ENCODE measurements around the gene CREB3L2. TPM values are rescaled to one million over a fixed set of nuclear protein-coding genes. Genes with fewer than 3 reads are reported as not detected.

The CREB3L2 gene
- total RNA-seq, 1 experiment from 2014 or later, result 41.2 TPM

DNA sequence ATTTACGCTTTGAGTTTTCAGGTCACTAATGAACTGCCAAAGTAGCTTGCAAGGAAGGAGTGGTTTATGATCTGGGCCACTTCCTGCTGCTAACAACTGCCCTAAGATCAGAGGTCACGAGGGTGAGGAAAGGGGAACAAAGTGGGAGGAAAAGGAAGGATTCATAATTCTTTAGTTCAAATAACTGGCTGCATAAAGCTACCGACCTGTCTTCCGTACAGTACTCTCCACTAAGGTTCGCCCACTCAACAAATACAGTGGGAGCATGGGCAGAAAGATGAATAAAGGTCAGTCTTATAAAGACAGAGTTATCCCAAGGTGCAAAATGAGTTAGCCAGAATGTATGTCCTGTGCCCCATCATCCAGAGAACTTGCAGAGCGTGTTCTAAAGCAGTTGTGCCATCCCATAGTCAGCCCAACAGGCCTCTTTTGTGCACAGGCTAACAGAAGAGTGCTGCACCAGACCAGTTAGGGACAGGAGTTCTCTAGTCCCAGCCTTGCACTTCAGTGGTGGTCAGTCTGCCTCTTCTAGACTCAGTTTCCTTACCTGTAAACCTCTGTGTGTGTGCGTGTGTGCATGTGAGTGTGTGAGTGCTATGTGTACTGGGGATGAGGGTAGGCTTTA, 65.9 kb downstream of the CREB3L2 start:
- CTCF ChIA-PET, result no interaction called here
- intact Hi-C loops (cut with micrococcal nuclease; ENCODE audit: unreplicated experiment), result no loop called here

DNA sequence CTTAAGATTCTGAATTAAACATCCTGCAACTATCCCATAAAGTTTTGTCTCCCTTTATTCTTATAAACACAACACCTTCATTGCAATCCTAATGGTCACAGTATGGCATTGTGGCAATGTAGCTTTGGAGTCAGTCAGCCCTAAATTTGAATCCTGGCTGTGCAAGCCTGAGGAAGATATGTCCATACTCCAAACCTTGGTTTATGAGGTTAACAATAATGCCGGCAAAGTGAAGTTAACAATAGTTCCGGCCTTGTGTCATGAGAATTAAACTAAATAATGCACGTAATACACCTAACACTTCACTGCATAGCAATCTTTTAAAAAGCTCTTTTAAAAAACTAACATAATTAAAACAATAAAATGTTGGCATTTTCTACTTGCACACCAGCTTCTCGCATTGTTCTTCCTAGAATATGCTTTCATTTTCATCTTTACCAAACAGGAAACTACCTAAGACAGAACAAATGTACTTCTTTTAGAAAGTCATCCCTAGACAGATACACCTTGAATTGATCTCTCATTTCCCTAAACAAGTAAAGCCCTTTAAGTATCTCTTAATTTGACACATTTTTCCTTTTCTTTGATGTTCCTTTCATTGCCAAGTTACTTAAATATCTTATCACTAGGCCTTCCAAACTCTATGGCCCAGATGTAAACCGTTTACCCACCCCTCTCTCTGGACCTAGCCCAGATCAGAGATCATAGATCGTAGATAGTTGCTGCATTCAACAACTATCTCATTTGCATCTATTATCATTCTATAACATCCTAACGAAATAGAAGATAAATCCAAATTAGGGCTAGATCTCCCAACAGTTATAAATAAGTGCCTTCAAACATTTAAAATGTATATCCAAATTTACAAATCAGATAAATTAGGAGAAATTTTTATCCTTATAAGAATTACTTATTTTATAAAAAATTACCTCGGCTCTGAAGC, 66.7 kb downstream of the CREB3L2 start:
- intact Hi-C loops (cut with micrococcal nuclease; ENCODE audit: unreplicated experiment), result no loop called here
- Histone ChIP-seq H3K79me2 (ENCODE audit: low read depth) (peaks cover 24% of the 10 kb centered on the region), H4K20me1 (ENCODE audit: insufficient read depth) (no peaks in the 10 kb centered on the region), H3K9me2 (ENCODE audit: insufficient read depth) (no peaks in the 10 kb centered on the region), H3K27me3 (ENCODE audit: insufficient read depth, low read depth) (no peaks in the 10 kb centered on the region), H3K4me3 (no peak overlapping the region), H3K4me1 (replicated peaks; ENCODE audit: insufficient read depth) (peaks cover 28% of the 10 kb centered on the region), H3K4me2 (no peak overlapping the region), H2AFZ (no peak overlapping the region), H3K9me3 (ENCODE audit: insufficient read depth, low read depth) (no peaks in the 10 kb centered on the region), H3F3A (ENCODE audit: insufficient read depth, low read depth) (peaks cover 7% of the 10 kb centered on the region; the same call in 1 of the 2 replicates), H3K36me3 (ENCODE audit: low read depth) (peaks cover 10% of the 10 kb centered on the region; the same call in 1 of the 2 replicates), H3K27ac (no peak overlapping the region)
- POLR2A ChIA-PET (ENCODE audit: unreplicated experiment), result no interaction called here
- no TSS peak for BruUV-seq (replicated peaks)
- TF ChIP-seq, protein P1, sequence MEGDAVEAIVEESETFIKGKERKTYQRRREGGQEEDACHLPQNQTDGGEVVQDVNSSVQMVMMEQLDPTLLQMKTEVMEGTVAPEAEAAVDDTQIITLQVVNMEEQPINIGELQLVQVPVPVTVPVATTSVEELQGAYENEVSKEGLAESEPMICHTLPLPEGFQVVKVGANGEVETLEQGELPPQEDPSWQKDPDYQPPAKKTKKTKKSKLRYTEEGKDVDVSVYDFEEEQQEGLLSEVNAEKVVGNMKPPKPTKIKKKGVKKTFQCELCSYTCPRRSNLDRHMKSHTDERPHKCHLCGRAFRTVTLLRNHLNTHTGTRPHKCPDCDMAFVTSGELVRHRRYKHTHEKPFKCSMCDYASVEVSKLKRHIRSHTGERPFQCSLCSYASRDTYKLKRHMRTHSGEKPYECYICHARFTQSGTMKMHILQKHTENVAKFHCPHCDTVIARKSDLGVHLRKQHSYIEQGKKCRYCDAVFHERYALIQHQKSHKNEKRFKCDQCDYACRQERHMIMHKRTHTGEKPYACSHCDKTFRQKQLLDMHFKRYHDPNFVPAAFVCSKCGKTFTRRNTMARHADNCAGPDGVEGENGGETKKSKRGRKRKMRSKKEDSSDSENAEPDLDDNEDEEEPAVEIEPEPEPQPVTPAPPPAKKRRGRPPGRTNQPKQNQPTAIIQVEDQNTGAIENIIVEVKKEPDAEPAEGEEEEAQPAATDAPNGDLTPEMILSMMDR (conservative IDR thresholded peaks at IDR 0.05), result no peak
- TF ChIP-seq EZH2 (IDR thresholded peaks at IDR 0.05; ENCODE audit: low read depth), result no peak
- no peak for DNase-seq
- CTCF ChIA-PET, result no interaction called here

More for the DNA sequence above, 65.9 kb downstream of the CREB3L2 start:
- Histone ChIP-seq H3K4me1 (replicated peaks; ENCODE audit: insufficient read depth) (peaks cover 21% of the 10 kb centered on the region), H3F3A (ENCODE audit: insufficient read depth, low read depth) (peaks cover 5% of the 10 kb centered on the region; the same call in 1 of the 2 replicates), H3K79me2 (ENCODE audit: low read depth) (peaks cover 21% of the 10 kb centered on the region), H3K4me3 (no peak overlapping the region), H3K4me2 (no peak overlapping the region), H2AFZ (no peak overlapping the region), H3K27me3 (ENCODE audit: insufficient read depth, low read depth) (no peaks in the 10 kb centered on the region), H3K9me2 (ENCODE audit: insufficient read depth) (no peaks in the 10 kb centered on the region), H3K27ac (no peak overlapping the region), H3K36me3 (ENCODE audit: low read depth) (peaks cover 10% of the 10 kb centered on the region; the same call in 1 of the 2 replicates), H4K20me1 (ENCODE audit: insufficient read depth) (no peaks in the 10 kb centered on the region), H3K9me3 (ENCODE audit: insufficient read depth, low read depth) (no peaks in the 10 kb centered on the region)
- POLR2A ChIA-PET (ENCODE audit: unreplicated experiment), result no interaction called here
- no TSS peak for BruUV-seq (replicated peaks)
- TF ChIP-seq, protein P1 (conservative IDR thresholded peaks at IDR 0.05), result no peak
- no peak for TF ChIP-seq EZH2 (IDR thresholded peaks at IDR 0.05; ENCODE audit: low read depth)
- DNase-seq, result no peak

DNA sequence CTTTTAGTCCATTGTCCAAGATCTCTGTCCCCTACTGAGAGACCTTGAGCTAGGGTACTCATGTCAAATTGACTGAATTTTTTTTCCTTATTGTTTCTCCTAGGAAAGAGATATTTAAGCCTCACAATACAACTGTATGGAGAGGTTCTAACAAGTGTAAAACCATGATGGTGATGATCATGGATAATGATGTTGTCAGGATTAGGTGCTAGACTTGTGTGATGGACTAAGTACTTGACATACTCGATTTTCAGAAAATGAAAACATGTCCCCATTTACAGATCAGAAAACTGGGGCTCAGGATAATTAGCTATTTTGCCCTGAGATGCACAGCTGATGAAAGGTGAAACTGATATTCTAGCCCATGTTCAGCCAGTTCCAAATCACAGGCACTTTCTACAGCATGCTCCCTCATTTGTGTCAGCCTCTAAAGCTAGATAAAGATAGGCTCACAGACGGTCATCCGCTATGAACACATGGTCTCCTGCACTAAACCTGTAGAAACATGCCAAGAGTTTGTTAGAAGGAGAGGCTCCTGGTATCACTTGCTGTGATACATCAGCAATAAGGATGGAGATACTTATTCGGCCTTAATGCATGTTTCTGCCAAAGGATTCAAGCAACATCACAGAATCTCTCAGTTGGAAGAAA, 67.6 kb downstream of the CREB3L2 start:
- no peaks in the 10 kb centered on the region for H3K9me2 ChIP-seq (ENCODE audit: insufficient read depth)
- no peaks in the 10 kb centered on the region for H3K27me3 ChIP-seq (ENCODE audit: insufficient read depth, low read depth)
- H2AFZ ChIP-seq, result no peak overlapping the region
- intact Hi-C loops (cut with micrococcal nuclease; ENCODE audit: unreplicated experiment), result no loop called here
- H3K27ac ChIP-seq, result no peak overlapping the region
- H4K20me1 ChIP-seq (ENCODE audit: insufficient read depth), result no peaks in the 10 kb centered on the region
- H3K79me2 ChIP-seq (ENCODE audit: low read depth), result peaks cover 27% of the 10 kb centered on the region
- no peak overlapping the region for H3K4me3 ChIP-seq
- peaks cover 10% of the 10 kb centered on the region; the same call in 1 of the 2 replicates for H3K36me3 ChIP-seq (ENCODE audit: low read depth)
- H3K9me3 ChIP-seq (ENCODE audit: insufficient read depth, low read depth), result no peaks in the 10 kb centered on the region
- ChIA-PET POLR2A (ENCODE audit: unreplicated experiment) (no interaction called here), CTCF (no interaction called here)
- no peak for TF ChIP-seq EZH2 (IDR thresholded peaks at IDR 0.05; ENCODE audit: low read depth)
- TF ChIP-seq, protein P1 (conservative IDR thresholded peaks at IDR 0.05), result no peak
- BruUV-seq (replicated peaks), result no TSS peak
- H3F3A ChIP-seq (ENCODE audit: insufficient read depth, low read depth), result peaks cover 7% of the 10 kb centered on the region; the same call in 1 of the 2 replicates
- H3K4me1 ChIP-seq (replicated peaks; ENCODE audit: insufficient read depth), result peaks cover 28% of the 10 kb centered on the region
- no peak overlapping the region for H3K4me2 ChIP-seq
- no peak for DNase-seq

All from PC-9 (cell line).